GM13976 (cell line): ENCODE measurements around the gene SMAP2.
"Not testable (repeated sequence)": the region's sequence is repeated elsewhere in the genome, so short reads cannot be mapped to it uniquely, and the experiment has no call there.

ENCODE experiments used
- DNase-seq: peaks from one replicate; pipeline ENCODE4 v3.0.0; 2012; ENCODE audit warnings: low spot score
- in situ Hi-C: fragments of 300-500 bp; cut with MboI; formaldehyde crosslinking; loops from one replicate; pipeline ENCODE4 v1.12.0; 2022; ENCODE audit warnings: low sequenced_read_pairs, mixed read lengths, inconsistent platforms; ENCODE audit not compliant: unreplicated experiment
- TF ChIP-seq, protein P1 (sequence below): IDR thresholded peaks from 2 replicates; pipeline ENCODE4 v1.5.1; 2012; ENCODE audit warnings: borderline replicate concordance, mild to moderate bottlenecking; ENCODE audit not compliant: insufficient read depth; ENCODE audit errors: extremely low read depth, missing control alignments, control extremely low read depth

The SMAP2 gene

DNA sequence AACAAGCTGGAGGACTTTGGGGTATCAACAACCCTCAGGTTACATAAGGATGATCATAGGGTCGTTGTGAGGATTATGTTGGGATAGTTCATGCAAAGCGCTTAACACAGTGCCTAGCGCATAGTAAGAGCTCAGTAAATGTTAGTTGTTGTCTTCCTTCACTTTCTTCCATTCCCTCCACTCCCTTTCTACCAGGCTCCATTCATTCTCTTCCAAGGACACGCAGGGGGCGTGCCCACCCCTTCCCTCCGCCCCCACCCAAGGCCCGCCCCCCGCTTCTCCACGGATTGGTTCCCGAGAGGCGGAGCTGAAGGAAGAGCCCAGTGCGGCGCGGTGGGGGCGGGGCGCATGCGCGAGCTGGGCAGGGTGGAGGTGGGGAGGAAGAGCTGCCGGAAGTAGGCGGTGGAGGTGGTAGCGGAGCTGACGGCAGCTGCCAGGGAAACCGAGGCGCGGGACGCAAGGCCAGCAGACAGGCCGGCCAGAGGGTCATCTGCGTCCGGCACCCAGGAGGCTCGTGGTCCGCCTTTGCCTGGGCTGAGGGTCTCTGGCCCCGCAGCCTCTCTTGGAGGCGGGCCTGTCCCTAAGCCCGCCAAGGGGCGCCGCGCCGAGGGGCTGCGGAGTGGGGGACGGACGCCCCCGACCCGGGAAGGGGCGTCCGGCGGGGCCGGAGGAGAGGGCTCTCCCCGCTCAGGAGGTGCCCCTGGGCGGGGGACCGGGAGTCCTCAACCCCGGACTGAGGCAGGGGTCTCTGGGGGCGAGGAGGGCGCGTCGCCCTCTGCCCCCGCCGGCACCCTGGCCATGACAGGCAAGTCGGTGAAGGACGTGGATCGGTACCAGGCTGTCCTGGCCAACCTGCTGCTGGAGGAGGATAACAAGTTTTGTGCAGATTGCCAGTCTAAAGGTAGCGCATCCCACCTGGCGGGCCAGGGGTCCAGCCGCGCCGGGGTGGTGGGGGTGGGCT, at the start of gene SMAP2:
Gene SMAP2 (plus strand): TSS at position 405 of the 961 bp plus-strand sequence. CDS start 394 bp downstream, at position 799.
- TF ChIP-seq, protein P1, sequence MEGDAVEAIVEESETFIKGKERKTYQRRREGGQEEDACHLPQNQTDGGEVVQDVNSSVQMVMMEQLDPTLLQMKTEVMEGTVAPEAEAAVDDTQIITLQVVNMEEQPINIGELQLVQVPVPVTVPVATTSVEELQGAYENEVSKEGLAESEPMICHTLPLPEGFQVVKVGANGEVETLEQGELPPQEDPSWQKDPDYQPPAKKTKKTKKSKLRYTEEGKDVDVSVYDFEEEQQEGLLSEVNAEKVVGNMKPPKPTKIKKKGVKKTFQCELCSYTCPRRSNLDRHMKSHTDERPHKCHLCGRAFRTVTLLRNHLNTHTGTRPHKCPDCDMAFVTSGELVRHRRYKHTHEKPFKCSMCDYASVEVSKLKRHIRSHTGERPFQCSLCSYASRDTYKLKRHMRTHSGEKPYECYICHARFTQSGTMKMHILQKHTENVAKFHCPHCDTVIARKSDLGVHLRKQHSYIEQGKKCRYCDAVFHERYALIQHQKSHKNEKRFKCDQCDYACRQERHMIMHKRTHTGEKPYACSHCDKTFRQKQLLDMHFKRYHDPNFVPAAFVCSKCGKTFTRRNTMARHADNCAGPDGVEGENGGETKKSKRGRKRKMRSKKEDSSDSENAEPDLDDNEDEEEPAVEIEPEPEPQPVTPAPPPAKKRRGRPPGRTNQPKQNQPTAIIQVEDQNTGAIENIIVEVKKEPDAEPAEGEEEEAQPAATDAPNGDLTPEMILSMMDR = no peak
- in situ Hi-C loops = no loop called here
- DNase-seq = peak; percentile 98

DNA sequence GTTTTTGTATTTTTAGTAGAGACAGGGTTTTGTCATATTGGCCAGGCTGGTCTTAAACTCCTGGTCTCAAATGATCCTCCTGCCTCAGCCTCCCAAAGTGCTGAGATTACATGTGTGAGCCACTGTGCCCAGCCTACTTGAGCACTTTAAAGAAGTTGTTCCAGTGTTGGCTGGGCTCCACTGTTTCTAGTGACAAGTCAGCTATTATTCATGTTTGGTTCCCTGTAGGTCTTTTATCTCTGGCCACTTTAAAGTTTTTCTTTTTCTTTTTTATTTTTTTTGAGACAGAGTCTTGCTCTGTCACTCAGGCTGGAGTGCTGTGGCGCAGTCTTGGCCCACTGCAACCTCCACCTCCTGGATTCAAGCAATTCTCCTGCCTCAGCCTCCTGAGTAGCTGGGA, 42.1 kb upstream of the SMAP2 start:
- in situ Hi-C loops, DNase-seq: not testable (repeated sequence)

DNA sequence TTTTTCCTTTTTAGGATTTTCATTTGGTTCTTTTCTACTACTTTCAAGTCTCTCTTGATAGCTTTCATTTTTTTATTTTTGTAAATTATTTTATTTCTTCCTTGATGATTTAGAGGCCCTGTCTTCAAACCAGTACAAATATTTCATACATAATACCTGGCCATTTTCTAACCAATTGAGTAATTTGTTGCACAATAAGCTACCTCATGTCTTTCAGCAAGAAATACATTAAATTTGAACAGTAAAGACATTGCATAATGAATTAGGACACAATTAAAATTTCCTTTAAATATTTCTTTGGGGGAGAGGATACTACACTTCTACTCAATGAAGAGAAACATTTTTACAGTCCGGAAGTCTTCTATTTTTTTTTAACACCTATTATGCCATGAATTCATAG, 40.8 kb upstream of the SMAP2 start:
- TF ChIP-seq, protein P1 = no peak
- no peak for DNase-seq
- in situ Hi-C loops = no loop called here

DNA sequence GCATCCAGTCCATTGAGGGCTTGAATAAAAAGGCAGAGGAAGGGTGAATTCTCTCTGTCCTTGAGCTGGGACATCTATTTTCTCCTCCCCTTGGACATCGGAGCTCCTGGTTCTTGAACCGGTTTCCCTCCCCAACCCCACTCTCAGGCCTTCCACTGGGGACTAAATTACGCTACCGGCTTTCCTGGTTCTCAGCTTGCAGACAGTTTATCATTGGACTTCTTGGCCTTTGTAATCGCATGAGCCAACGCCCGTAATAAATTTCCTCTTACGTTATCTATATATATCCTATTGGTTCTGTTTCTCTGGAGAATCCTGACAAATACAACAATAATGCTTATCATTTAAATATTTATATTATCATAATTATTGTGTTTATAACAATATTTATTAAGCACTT, 36.1 kb upstream of the SMAP2 start:
- in situ Hi-C loops = loop anchor here (5.0 kb wide), 1 partner anchor 190 kb away; no protein-coding TSS in a partner anchor
- no peak for DNase-seq
- TF ChIP-seq, protein P1 = no peak

DNA sequence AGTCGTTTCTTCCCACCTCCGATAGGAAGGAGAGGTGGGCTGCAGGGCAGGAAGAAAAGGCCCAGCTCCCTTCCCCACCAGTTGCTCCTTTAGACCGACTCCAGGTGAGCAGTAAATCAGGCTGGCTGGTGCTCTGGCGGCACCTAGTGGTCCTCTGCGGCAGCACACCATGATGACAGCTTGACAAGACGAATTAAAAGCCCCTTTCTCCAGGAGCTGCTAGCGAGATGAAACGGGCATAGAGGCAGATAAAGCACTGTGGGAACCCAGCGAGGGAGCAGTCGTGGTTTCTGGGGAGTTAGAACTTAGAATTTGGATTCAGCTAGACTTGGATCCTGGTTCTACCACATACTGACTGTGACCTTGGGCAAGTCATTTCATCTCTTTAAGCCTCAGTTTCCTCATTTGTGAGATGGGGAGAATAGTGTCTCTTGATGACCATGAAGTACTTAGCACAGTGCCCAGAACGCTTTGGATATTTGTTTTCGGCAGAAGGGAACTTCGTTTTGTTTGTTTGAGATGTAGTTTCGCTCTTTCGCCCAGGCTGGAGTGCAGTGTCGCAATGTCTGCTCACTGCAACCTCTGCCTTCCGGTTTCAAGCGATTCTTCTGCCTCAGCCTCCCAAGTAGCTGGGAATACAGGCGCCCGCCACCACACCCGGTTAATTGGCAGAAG, 34.6 kb upstream of the SMAP2 start:
- TF ChIP-seq, protein P1 = peak; percentile 98
- in situ Hi-C loops = loop anchor here (5.0 kb wide), 1 partner anchor 192 kb away; no protein-coding TSS in a partner anchor
- peak; percentile 77 for DNase-seq

DNA sequence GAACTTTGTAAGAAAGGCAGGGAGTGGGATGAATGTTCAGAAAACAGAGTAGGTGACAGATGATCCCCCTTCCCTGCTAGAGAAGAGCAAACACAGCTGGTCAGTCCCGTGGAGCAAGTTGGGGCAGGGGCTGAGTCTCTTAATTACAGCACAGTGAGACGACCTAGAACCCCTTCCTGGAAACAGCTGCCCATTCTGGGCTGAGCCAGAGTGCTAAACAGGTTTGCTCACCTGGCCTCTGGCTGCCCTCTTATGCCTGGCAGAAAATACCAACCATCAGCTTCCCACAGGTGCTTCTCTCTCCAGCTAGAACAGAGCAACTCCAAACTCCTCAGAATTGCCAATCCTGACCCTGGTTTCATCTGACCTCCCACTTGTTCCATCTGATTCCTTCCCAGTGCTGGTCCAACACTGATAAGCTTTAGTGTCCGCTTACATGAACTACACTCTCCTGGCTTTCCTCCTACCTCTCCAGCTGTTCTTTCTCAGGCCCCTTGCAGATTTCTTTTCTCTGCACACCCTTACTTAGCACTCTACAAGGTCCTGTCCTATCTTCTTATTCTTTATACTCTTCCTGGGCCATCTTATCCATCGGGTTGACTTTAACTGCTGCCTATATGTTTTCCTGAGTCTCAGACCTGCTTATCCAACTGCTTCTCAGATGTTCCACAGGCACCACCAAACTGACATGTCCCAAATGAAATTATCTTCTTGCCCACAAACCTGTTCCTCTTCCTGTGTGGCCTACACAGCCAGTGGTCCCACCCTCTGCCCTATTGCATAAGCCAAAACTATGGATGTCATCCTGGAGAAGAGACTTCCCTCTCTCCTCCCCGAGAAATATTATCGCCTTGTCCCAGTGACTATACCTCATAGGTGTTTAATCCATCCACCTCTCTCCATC, 33.9 kb upstream of the SMAP2 start:
- TF ChIP-seq, protein P1 = no peak
- in situ Hi-C loops = loop anchor here (5.0 kb wide), 1 partner anchor 192 kb away; no protein-coding TSS in a partner anchor

More for the DNA sequence above, 33.9 kb upstream of the SMAP2 start:
- no peak for DNase-seq
